Dedifferentiated amniotic fluid mesenchymal stem cell (primary cell): ENCODE results near the gene FZD8.
A peak's percentile ranks its signal among the peaks of the same experiment; 100 is the strongest.

Experiments used
- DNase-seq: peaks from one replicate; pipeline ENCODE4 v3.0.0-alpha.2; 2016; ENCODE audit errors: extremely low spot score

FZD8 gene

DNA sequence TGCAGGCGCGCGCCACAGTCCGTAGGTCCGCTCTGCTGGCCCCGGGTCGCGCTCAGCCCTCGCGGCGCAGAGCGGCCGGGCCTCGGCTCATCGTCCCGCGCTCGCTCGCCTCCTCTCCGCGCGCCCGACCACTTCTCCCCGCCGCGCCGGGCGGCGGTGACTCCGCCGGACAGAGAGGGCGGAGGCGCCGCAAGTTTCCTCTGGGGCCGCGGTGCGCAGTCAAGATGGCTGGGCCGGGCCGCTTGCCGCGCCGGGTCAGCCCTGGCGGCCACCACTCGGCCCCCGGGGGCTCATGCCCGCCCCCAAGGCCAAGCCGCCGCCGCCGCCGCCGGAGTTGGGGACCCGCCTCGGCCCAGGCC, 441 bp downstream of the FZD8 start:
- no peak for DNase-seq

DNA sequence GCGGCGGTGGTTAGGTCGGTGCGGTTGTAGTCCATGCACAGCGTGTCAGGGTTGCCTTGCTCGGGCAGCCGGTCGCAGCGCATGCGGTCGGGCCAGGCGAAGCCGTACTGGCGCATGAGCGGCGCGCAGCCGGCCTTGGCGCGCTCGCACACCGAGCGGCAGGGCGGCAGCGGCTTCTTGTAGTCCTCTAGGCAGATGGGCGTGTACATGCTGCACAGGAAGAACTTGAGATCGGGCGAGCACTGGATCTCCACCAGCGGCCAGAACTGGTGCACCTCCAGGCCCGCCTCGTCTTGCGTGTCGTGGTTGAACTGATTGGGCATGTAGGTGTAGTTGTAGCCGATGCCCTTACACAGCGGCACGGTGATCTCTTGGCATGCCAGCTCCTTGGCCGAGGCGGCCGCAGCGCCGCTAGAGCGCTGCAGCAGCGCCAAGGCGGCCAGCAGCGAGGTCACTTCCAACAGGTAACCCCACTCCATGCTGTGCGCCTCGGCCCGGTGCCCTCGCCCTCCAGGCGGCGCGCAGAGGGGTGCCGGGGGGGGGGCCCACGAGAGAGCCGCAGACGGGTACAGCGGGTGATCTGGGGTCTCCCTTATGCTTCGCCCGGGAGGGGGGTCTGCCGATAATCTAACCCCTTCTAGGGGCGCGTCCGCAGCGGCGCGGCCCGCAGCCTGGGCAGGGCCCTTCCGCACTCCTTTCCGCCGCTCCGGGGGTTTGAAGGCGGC, 983 bp downstream of the FZD8 start:
- peak; percentile 44 for DNase-seq

DNA sequence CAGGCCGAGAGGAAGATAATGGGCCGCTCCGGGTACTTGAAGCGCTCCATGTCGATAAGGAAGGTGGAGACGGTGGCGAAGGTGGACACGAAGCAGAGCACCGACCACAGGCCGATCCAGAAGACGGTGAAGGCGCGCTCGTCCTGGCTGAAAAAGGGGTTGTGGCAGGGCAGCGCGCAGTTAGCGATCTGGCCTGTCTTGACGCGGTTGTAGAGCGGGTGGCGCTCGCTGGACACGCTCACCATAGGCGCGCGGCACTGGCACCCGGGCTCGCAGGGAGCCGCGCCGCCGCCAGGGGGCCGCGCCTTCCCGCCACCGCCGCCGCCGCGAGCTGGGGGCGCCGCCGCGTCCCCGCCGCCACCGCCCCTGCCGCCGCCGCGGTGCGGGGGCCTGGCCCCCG, 1.6 kb downstream of the FZD8 start:
- peak; percentile 60 for DNase-seq

DNA sequence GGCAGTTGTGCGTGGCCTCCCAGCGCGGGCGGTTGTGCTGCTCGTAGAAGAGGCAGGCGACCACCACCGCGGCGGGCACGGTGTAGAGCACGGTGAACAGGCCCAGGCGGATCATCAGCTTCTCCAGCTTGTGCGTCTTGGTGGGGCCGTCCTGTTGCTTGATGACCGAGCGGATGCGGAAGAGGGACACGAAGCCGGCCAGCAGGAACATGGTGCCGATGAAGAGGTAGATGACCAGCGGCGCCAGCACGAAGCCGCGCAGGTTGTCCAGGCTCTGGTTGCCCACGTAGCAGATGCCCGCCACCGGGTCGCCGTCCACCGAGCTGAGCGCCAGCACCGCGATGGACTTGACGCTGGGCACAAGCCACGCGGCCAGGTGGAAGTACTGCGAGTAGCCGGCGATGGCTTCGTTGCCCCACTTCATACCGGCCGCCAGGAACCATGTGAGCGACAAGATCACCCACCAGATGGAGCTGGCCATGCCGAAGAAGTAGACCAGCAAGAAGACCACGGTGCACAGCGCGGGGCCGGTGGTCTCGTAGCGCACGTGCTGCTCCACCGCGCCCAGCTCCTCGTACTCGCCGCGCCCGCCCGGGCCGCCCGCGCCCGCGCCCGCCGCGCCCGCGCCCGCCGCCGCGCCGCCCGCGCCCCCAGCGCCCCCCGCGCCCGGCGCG, 2.2 kb downstream of the FZD8 start:
- DNase-seq = no peak

DNA sequence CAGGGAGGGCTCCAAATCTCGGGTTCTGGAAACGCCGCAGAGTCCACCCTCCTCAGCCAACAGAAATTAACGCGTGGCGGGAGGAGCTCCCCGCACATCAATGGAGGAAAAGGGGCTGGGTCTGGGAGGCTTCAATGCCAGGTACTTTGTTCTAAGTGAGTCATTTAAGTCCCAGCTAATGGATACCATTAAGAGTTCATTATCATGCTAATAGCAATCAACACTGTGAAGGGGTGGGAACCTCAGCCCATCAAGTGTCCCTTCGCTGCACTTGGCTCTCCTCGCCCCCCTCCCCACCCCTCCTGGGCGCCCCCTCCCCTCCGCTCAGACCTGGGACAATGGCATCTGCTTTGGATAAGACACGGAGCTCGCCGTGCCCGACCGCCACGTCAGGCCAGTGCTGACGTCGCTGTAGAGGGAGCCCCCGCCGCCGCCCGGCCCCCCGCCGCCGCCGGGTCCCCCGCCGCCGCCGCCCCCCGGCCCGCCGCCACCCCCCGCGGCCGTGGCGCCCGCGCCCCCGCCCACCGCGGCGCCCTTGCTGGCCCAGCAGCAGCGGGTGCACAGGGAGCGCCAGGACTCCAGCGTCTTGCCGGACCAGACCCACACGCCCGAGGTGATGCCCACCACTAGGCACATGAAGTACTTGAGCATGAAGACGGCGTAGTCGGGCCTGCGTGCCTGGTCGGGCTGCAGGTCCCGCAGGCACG, 2.9 kb downstream of the FZD8 start:
- DNase-seq = no peak

DNA sequence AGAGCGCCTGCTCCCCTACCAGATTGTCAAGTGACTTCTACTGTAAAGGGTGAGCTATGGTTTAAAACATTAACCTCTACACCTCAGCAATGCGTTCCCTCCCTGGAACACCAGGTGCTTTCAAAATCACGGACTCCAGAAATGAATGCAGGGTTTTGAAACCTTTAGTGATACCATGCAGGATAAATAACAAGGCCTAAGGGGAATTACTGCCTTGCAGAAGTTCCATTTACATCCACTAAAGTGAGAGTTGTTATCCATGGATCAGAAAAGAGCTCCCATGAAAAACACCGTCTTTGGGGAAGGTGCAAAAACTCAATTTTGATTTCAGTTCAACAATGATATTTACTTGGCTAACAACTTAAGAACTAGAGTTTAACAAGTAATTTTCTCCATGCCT, 4.0 kb downstream of the FZD8 start:
- DNase-seq = no peak

DNA sequence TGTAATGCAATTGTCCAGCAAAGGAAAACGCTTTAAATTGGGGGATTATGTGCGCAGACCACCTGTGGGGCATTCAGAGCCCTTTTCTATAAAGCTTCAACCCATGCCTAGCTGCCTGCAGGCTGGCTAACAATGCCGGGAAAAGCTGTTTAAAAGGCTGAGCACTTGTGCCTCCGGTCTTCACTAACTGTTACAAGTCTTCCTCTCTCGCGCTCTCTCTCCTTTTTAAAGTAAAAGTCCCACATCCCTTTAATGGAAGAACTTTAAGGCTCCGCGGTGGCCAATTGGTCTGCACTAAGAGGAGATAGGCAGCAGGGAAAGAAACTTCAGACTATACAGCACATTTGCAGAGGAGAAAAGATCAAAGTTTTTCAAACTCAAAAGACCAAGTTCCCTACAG, 4.6 kb downstream of the FZD8 start:
- DNase-seq = no peak

DNA sequence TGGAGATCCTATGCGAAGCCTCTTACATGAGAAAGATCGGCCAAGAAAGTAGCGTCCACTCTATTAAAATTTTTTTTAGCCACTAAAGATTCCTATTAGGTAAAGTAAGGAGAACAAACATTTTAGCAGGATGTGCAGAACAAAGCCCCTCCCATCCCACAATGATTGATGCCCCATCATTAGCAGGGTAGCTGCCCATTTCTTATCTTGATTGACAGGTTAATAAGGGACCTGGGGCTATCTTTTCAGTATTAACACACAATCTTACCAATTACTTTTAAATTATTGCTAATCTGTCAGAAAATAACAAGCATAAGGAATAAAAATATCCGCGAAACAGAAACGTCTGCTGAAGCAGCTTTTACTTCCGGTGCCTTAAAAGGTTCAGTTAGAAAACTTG, 5.1 kb downstream of the FZD8 start:
- DNase-seq = no peak

DNA sequence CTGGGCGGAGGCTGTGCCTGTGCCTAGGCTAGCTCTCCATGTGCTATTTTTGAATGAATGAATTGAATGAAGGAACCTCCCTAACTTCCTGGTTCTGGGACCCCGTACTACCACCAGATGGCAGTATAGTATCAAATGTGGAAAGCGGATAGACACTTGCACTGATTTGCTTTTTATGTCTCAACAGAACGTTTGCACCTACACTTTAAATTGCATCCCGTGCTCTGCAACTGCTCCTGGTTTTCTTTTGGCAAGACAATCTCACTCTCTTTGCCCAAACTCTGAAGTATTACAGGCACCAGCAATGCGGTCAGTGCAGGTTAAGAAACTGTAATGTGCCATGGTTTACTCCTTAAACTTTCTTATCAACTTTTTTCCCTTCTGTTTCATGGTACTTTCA, 6.5 kb downstream of the FZD8 start:
- peak; percentile 84 for DNase-seq

DNA sequence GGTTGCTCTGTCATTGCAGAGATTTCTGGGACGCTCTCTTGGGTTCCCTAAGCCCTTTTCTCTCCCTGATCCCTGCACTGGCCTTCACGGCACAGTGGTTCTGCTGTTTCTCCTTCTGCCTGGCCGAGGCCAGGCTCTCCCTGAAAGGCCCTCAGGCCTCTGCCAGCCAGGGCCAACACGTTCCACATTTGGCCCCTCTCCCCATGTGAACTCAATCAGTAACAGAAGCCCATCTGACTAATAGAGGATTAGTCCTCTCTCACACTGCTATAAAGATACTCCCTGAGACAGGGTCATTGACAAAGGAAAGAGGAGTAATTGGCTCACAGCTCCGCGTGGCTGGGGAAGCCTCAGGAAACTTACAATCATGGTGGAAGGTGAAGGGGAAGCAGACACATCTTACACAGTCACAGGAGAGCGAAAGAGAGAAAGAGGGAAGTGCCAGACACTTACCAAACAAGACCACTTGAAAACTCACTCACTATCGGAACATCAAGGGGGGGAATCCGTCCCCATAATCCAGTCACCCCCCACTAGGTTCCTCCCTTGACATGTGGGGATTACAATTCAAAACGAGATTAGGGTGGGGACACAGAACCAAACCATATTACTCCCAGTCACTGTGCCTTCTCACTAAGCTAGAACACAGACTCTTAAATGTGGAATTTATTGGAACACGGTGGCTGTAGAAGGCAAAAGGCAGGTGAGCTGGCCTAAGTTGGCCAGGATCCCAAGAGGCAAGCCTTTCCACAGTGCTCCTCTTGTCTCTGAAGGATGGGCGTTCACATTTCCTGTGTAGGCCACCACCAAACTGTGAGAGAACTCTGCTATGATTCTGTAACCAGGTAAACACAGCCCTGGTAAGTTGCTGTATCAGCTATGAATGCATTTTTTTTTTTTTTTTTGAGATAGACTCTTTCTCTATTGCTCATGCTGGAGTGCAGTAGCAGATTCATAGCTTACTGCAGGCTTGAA, 8.8 kb downstream of the FZD8 start:
- DNase-seq = no peak

DNA sequence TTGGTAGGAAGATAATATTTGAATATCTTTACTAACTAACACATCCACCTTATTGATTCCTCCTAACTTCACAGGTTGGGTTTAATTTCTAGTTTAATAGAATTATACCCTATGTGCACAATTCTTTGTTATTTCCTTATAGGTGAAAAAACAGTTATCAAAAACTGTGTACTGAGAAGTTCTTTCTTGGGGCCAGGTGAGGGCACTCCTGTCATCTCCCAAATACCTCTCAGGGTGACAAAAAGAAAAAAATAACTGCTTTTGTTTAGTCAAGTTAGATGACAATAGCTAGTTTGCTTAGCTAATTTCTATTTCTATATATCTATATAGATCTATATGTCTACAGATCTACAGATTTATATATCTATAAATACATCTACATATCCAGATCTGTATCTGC, 10.1 kb downstream of the FZD8 start:
- no peak for DNase-seq

DNA sequence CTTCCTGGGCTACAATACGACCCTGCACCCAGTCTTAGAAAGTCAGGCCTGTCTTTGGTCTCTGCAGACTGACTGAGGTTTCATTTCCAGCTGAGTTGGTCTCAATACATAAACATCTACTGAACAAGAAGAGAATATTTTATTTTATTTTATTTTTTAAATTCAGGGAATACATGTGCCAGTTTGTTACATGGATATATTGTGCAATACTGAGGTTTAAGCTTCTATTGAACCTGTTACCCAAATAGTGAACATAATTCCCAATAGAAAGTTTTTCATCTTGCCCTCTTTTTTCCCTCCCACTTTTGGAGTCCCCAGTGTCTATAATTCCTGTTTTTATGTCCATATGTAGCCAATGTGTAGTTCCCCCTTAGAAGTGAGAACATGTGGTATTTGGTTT, 10.7 kb downstream of the FZD8 start:
- DNase-seq = no peak

DNA sequence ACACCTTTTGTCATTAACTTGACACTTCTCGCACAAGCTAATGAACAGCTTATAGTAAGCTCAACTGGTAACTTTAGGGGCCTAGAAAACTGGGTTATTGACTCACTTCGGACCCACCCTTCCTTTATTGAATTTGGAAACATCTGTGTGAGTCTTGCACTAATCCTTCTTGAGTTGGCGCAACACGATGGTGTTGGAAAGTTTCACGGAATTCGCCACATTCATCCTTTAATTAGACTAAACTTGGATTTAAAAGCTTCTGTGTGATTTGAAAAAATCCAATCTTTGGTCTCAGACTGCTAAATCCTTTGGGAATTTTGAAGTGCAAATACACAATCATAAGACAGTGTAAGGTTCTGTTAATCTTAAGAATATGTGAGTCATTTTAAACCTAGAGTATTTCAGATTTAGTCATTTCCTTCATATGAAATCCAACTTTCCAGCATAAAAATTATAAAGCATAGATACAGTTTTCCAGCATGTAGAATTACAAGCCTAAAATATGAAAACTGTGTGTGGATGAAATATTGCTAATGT, 15.1 kb downstream of the FZD8 start:
- no peak for DNase-seq

DNA sequence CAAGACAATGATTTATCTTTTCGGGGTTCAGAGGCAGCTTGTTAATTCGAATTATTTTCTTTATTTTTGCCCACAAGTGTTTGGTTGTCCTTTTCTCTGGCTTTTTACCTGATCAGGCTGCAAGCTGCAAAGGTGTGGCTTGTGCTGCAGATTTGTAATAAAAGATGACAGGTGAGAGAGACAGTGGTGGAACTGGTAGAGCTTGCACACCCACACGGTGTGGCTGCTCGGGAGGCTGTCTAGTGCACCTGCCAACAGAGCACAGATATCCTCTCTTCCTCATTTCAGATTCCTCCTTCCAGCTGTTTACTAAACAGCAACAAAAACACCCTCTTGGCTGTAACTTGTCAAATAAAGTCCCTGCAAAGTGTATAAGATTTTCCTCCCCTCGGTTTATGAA, 27.8 kb downstream of the FZD8 start:
- DNase-seq = no peak

DNA sequence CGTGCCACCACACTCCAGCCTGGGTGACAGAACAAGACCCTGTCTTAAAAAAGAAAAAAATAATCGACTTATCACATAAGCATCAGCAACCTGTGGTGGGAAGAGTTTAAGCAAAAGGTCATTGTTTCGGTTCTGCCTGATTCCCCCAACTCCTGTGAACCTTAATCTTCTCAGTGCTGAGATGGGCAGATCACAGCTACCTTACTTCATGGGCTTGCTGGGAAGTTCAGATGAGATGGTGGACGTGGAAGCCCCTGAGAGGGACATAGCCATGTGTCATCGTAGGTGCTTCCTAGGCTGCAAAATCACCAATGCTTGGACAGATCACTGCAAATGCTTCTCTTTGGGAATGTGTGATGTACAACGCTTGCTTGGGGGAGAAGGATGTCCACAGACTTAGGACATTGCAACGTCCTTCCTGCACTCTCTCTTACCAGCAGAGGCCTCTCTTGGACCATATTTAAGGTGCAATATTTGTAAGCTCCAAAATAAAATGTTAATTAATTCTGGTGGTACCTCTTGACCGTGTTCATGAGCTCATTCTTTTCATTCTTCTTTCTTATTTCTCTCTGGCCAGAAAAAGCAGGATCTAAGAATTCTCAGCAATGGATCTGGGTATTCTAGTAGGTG, 28.4 kb downstream of the FZD8 start:
- DNase-seq = no peak

DNA sequence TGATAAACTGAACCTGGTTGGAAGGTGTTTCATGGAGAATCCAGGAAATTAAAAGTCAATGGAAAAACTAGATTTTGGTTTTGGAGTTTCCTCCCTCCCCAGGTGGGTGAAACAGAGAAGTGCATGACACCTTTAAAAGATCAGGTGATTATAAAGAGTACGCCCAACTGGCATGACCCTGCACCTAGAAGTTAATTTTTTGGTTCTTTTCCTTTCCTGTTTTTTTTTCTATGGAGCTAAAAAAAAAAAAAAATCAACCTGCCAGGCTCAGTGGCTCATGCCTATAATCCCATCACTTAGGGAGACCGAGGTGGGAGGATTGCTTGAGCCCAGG, 29.0 kb downstream of the FZD8 start:
- DNase-seq = no peak

DNA sequence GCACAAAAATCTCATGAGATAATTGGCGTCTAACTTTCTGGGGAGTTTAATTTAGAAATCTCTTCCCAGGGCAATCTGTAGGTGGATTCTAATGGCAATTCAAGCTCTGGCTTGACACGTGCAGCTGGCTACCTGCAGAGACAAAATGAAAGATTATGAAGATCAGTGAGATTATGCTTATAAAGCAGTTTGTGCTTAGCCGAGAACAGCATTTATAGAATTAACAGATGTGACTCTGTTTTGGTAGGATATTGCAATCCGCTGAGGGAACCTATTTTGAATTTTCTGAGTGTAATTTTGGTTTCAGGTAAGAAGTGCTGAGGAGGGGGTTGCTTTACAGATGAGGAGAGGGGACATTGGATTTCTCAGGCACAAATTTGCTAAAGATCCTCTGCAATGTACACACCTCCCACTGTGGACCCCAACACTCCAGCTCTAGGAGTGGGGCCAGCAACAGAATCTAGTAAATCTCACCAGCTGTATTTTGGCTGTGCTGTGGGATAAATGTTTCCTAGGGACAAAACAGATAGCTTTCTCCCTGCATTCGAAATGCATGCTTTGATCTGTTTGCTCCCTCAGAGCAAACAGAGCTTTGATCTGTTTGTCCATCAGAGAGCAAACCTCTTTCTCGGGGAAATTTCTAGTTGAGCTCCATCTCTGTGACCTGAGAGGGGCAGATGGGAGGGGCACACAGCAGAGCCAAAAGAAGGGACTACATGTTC, 29.6 kb downstream of the FZD8 start:
- DNase-seq = no peak

DNA sequence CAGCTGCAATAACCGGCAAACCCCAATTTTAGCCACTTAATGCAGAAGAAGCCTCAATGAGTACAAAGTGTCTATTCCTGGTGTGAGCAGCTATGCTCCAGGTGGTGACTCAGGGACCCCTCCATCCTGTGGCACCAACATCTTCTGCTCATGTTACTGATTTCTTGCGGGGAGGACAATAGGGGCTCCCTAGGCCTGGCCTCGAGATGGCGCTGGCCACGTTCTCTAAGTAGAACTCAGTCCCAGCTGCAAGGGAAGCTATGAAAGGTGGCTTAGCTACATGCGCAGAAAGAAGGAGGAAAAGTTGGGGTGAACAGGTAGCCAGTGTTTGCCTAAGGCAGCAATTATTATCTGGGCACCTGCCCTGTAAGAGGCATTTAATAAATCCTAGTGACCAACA, 30.3 kb downstream of the FZD8 start:
- DNase-seq = no peak

DNA sequence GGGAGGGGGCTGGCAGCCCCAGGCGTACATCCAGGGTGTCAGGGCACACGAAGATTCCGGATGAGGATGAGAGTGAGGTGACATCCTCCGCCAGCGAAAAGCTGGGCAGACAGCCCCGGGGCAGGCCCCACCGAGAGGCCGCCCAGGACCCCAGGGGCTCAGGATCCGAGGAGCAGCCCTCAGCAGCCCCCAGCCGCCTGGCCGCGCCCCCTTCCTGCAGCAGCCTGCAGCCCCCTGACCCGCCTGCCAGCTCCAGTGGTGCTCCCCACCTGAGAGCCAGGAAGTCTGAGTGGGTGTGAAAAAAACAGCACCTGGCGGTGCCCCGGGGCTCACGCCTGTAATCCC, 33.8 kb downstream of the FZD8 start:
- DNase-seq = no peak

DNA sequence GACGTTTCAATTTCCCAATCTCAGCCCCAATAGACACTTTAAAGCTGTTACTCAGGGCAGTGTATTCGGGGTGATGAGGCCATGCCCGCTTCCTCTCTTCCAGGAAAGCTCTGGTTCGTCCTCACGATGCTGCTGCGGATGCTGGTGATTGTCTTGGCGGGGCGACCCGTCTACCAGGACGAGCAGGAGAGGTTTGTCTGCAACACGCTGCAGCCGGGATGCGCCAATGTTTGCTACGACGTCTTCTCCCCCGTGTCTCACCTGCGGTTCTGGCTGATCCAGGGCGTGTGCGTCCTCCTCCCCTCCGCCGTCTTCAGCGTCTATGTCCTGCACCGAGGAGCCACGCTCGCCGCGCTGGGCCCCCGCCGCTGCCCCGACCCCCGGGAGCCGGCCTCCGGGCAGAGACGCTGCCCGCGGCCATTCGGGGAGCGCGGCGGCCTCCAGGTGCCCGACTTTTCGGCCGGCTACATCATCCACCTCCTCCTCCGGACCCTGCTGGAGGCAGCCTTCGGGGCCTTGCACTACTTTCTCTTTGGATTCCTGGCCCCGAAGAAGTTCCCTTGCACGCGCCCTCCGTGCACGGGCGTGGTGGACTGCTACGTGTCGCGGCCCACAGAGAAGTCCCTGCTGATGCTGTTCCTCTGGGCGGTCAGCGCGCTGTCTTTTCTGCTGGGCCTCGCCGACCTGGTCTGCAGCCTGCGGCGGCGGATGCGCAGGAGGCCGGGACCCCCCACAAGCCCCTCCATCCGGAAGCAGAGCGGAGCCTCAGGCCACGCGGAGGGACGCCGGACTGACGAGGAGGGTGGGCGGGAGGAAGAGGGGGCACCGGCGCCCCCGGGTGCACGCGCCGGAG, 34.4 kb downstream of the FZD8 start:
- DNase-seq = no peak
